C4-2B (cell line): ENCODE data around the gene SLC2A4RG.

Experiments used
- H3K27ac ChIP-seq: fragments of 450-650 bp; 2 replicates; pipeline ENCODE4 v1.5.1; 2017
- CTCF ChIP-seq: fragments of 450-650 bp; conservative IDR thresholded peaks from 2 replicates; pipeline ENCODE4 v1.5.1; 2017; ENCODE audit warnings: mild to moderate bottlenecking
- ZFX ChIP-seq: fragments of 450-650 bp; IDR thresholded peaks from 2 replicates; pipeline ENCODE4 v1.6.1; 2017

SLC2A4RG gene

GRCh38 chr20:63746751-63747315 lies 7.3 kb downstream of the SLC2A4RG start:
- TF ChIP-seq ZFX (no peak), CTCF (no peak)

GRCh38 chr20:63747622-63748069 lies 8.1 kb downstream of the SLC2A4RG start:
- H3K27ac ChIP-seq: no peak overlapping the region
- TF ChIP-seq ZFX: no peak
- TF ChIP-seq CTCF: no peak

More at GRCh38 chr20:63746751-63747315, 7.3 kb downstream of the SLC2A4RG start:
- no peak overlapping the region for H3K27ac ChIP-seq

- H3K27ac ChIP-seq: no peak overlapping the region
- TF ChIP-seq ZFX: no peak
- TF ChIP-seq CTCF: no peak
These were observed 8.7 kb downstream of the SLC2A4RG start for GRCh38 chr20:63748070-63748933.

- TF ChIP-seq CTCF (no peak), ZFX (no peak)
- H3K27ac ChIP-seq: no peak overlapping the region
These were observed 9.3 kb downstream of the SLC2A4RG start for GRCh38 chr20:63748934-63749270.

GRCh38 chr20:63749597-63750508 lies 10.3 kb downstream of the SLC2A4RG start:
- TF ChIP-seq ZFX: no peak
- TF ChIP-seq CTCF: no peak
- H3K27ac ChIP-seq: no peak overlapping the region

GRCh38 chr20:63750807-63751470 lies 11.4 kb downstream of the SLC2A4RG start:
- TF ChIP-seq CTCF: no peak
- TF ChIP-seq ZFX: no peak
- no peak overlapping the region for H3K27ac ChIP-seq
